ENCODE data around the gene RFNG. TPM values are rescaled to one million over a fixed set of nuclear protein-coding genes. Genes with fewer than 3 reads are reported as not detected.

Gene RFNG
- polyA plus RNA-seq, 1 donor (not counting 4 experiments of a cell fraction or from before 2014, with no cell fraction given) = 10.2 TPM

- TF ChIP-seq EZH2 (IDR thresholded peaks at IDR 0.05; ENCODE audit: low read length) = no peak
- no peak for TF ChIP-seq CTCF (optimal IDR thresholded peaks at IDR 0.05 in 1 of 3, IDR thresholded peaks at IDR 0.05 in 1 of 3, conservative IDR thresholded peaks at IDR 0.05 in 1 of 3; ENCODE audit: extremely low read depth in 1 of 3, insufficient read depth in 2 of 3, low read length in 3 of 3)
- DNase-seq (ENCODE audit: low read depth, low spot score) (no peak), FAIRE-seq (no peak)
- H3K79me2 ChIP-seq (ENCODE audit: control insufficient read depth, insufficient read depth, low read length) = peaks cover 5% of the 10 kb centered on the region
- peaks cover 9% of the 10 kb centered on the region for H4K20me1 ChIP-seq (ENCODE audit: control insufficient read depth, extremely low read depth, insufficient read depth, low read length)
- H3K27ac ChIP-seq (ENCODE audit: control insufficient read depth, insufficient read depth, low read length) = no peak overlapping the region
- dilution Hi-C loops (cut with MboI; ENCODE audit: extremely low pct_ligation_motif_present, low sequenced_read_pairs) = no loop called here
- no peak overlapping the region for H3K4me3 ChIP-seq (ENCODE audit: control insufficient read depth in 2 of 3, extremely low read depth in 1 of 3, insufficient read depth in 2 of 3, low read depth in 1 of 3, low read length in 3 of 3)
- H3K9ac ChIP-seq (ENCODE audit: control insufficient read depth, extremely low read depth, insufficient read depth, low read length) = no peak overlapping the region
- H3K36me3 ChIP-seq (ENCODE audit: control insufficient read depth in 2 of 2, extremely low read depth in 1 of 2, insufficient read depth in 2 of 2, low read length in 2 of 2) = peaks cover 0 to 3% of the 10 kb centered on the region in 2 experiments
- H3K4me2 ChIP-seq (ENCODE audit: control insufficient read depth, extremely low read depth, insufficient read depth, low read depth, low read length) = no peak overlapping the region
- H3K9me3 ChIP-seq (ENCODE audit: control insufficient read depth, low read depth, low read length) = no peaks in the 10 kb centered on the region
- H3K9me1 ChIP-seq (ENCODE audit: control insufficient read depth, extremely low read depth, insufficient read depth, low read length) = no peaks in the 10 kb centered on the region
- H3K4me1 ChIP-seq (ENCODE audit: control insufficient read depth, extremely low read depth, insufficient read depth, low read length) = peaks cover 28% of the 10 kb centered on the region
- no peaks in the 10 kb centered on the region for H3K27me3 ChIP-seq (ENCODE audit: control insufficient read depth, extremely low read depth, insufficient read depth, low read length)
- no peak overlapping the region for H2AFZ ChIP-seq (ENCODE audit: control insufficient read depth, low read length)
Observed at GRCh38 chr17:82024859-82025258, 26.8 kb downstream of the RFNG start.

- Histone ChIP-seq H3K4me2 (ENCODE audit: control insufficient read depth, extremely low read depth, insufficient read depth, low read depth, low read length) (peak overlapping the region; percentile 88), H3K79me2 (ENCODE audit: control insufficient read depth, insufficient read depth, low read length) (peaks cover 5% of the 10 kb centered on the region), H2AFZ (ENCODE audit: control insufficient read depth, low read length) (peak overlapping the region; percentile 27), H3K9ac (ENCODE audit: control insufficient read depth, extremely low read depth, insufficient read depth, low read length) (peak overlapping the region; percentile 47), H3K4me1 (ENCODE audit: control insufficient read depth, extremely low read depth, insufficient read depth, low read length) (peaks cover 26% of the 10 kb centered on the region), H3K27ac (ENCODE audit: control insufficient read depth, insufficient read depth, low read length) (no peak overlapping the region), H3K36me3 (ENCODE audit: control insufficient read depth in 2 of 2, extremely low read depth in 1 of 2, insufficient read depth in 2 of 2, low read length in 2 of 2) (peaks cover 0 to 3% of the 10 kb centered on the region in 2 experiments), H3K4me3 (ENCODE audit: control insufficient read depth in 2 of 3, extremely low read depth in 1 of 3, insufficient read depth in 2 of 3, low read depth in 1 of 3, low read length in 3 of 3) (peak overlapping the region; percentile 63 to 80 (median 73)), H4K20me1 (ENCODE audit: control insufficient read depth, extremely low read depth, insufficient read depth, low read length) (peaks cover 6% of the 10 kb centered on the region), H3K27me3 (ENCODE audit: control insufficient read depth, extremely low read depth, insufficient read depth, low read length) (no peaks in the 10 kb centered on the region), H3K9me1 (ENCODE audit: control insufficient read depth, extremely low read depth, insufficient read depth, low read length) (no peaks in the 10 kb centered on the region), H3K9me3 (ENCODE audit: control insufficient read depth, low read depth, low read length) (no peaks in the 10 kb centered on the region)
- DNase-seq (ENCODE audit: low read depth, low spot score) = no peak
- no peak for TF ChIP-seq EZH2 (IDR thresholded peaks at IDR 0.05; ENCODE audit: low read length)
- no peak for TF ChIP-seq CTCF (optimal IDR thresholded peaks at IDR 0.05 in 1 of 3, IDR thresholded peaks at IDR 0.05 in 1 of 3, conservative IDR thresholded peaks at IDR 0.05 in 1 of 3; ENCODE audit: extremely low read depth in 1 of 3, insufficient read depth in 2 of 3, low read length in 3 of 3)
- dilution Hi-C loops (cut with MboI; ENCODE audit: extremely low pct_ligation_motif_present, low sequenced_read_pairs) = no loop called here
- no peak for FAIRE-seq
Observed at GRCh38 chr17:82023447-82024241, 28.0 kb downstream of the RFNG start.

Data from keratinocyte (primary cell).